Trophoblast cell (in vitro differentiated cells and primary cell): ENCODE results near the gene C17orf113.

ENCODE experiments used
- DNase-seq, 2 donors: peaks; one replicate each; pipeline ENCODE4 v3.0.0-alpha.2; 2016
- H2AFZ ChIP-seq: 2 replicates; pipeline ENCODE4 v1.6.1; 2013; ENCODE audit warnings: low read length, moderate library complexity, mild to moderate bottlenecking; ENCODE audit not compliant: insufficient read depth, poor library complexity
- H2AK5ac ChIP-seq: 2 replicates; pipeline ENCODE4 v1.6.1; 2013; ENCODE audit warnings: mild to moderate bottlenecking, low read length
- H2BK120ac ChIP-seq: 2 replicates; pipeline ENCODE4 v1.6.1; 2013; ENCODE audit warnings: low read length, mild to moderate bottlenecking, moderate library complexity; ENCODE audit not compliant: insufficient read depth, poor library complexity
- H2BK12ac ChIP-seq: 2 replicates; pipeline ENCODE4 v1.6.1; 2013; ENCODE audit warnings: mild to moderate bottlenecking, low read length, moderate library complexity
- H2BK5ac ChIP-seq: 2 replicates; pipeline ENCODE4 v1.6.1; 2013; ENCODE audit warnings: low read length, low read depth, moderate library complexity, mild to moderate bottlenecking; ENCODE audit not compliant: poor library complexity
- H3K14ac ChIP-seq: 2 replicates; pipeline ENCODE4 v1.6.1; 2013; ENCODE audit warnings: mild to moderate bottlenecking, low read length
- H3K18ac ChIP-seq: 2 replicates; pipeline ENCODE4 v1.6.1; 2013; ENCODE audit warnings: mild to moderate bottlenecking, low read length
- H3K23ac ChIP-seq: 2 replicates; pipeline ENCODE4 v1.6.1; 2013; ENCODE audit warnings: low read length
- H3K27ac ChIP-seq: 2 replicates; pipeline ENCODE4 v1.5.1; 2013; ENCODE audit warnings: low read depth, mild to moderate bottlenecking, inconsistent platforms, low read length, moderate library complexity
- H3K27me3 ChIP-seq: 2 replicates; pipeline ENCODE4 v1.6.1; 2013; ENCODE audit warnings: inconsistent platforms, mild to moderate bottlenecking, low read length, moderate library complexity; ENCODE audit not compliant: insufficient read depth
- H3K36me3 ChIP-seq, 2 experiments: 1 replicate in 1 of 2; 2 replicates in 1 of 2; pipeline ENCODE4 v1.6.1; 2013; ENCODE audit warnings: low read length in 2 of 2, mild to moderate bottlenecking in 2 of 2, moderate library complexity in 1 of 2; ENCODE audit not compliant: insufficient read depth in 2 of 2, control insufficient read depth in 1 of 2
- H3K4ac ChIP-seq: 2 replicates; pipeline ENCODE4 v1.6.1; 2013; ENCODE audit warnings: low read depth, mild to moderate bottlenecking, low read length, moderate library complexity
- H3K4me1 ChIP-seq, 2 experiments: 1 replicate in 1 of 2; 2 replicates in 1 of 2; pipeline ENCODE4 v1.6.1; 2013; ENCODE audit warnings: low read length in 2 of 2, mild to moderate bottlenecking in 2 of 2, moderate library complexity in 1 of 2; ENCODE audit not compliant: insufficient read depth in 2 of 2, control insufficient read depth in 1 of 2
- H3K4me2 ChIP-seq: 2 replicates; pipeline ENCODE4 v1.6.1; 2013; ENCODE audit warnings: inconsistent platforms, mild to moderate bottlenecking, low read length, moderate library complexity
- H3K4me3 ChIP-seq: 2 replicates; pipeline ENCODE4 v1.5.1; 2013; ENCODE audit warnings: mild to moderate bottlenecking, low read depth, low read length, inconsistent platforms
- H3K79me1 ChIP-seq: one replicate; pipeline ENCODE4 v1.6.1; 2013; ENCODE audit warnings: low read length
- H3K79me2 ChIP-seq: 2 replicates; pipeline ENCODE4 v1.6.1; 2013; ENCODE audit warnings: low read length, mild to moderate bottlenecking; ENCODE audit not compliant: control insufficient read depth, insufficient read depth, poor library complexity
- H3K9ac ChIP-seq: 2 replicates; pipeline ENCODE4 v1.6.1; 2013; ENCODE audit warnings: mild to moderate bottlenecking, low read length
- H3K9me3 ChIP-seq: 2 replicates; pipeline ENCODE4 v1.6.1; 2013; ENCODE audit warnings: low read depth, mild to moderate bottlenecking, control low read depth, inconsistent platforms, low read length; ENCODE audit not compliant: insufficient read depth
- H4K12ac ChIP-seq: 2 replicates; pipeline ENCODE4 v1.6.1; 2013; ENCODE audit warnings: low read depth, mild to moderate bottlenecking, low read length, moderate library complexity
- H4K8ac ChIP-seq: 2 replicates; pipeline ENCODE4 v1.6.1; 2013; ENCODE audit warnings: low read depth, mild to moderate bottlenecking, low read length, moderate library complexity
- H4K91ac ChIP-seq: one replicate; pipeline ENCODE4 v1.6.1; 2013; ENCODE audit warnings: low read depth, mild to moderate bottlenecking, low read length, moderate library complexity
- WGBS: extraction: QIAGEN DNeasy Blood & Tissue Kit; methylation state at CpG from one replicate; pipeline ENCODE4 v1.1.7; 2013; ENCODE audit warnings: missing lambda C conversion rate; ENCODE audit not compliant: insufficient read length, insufficient coverage; ENCODE audit errors: extremely low coverage; 5-methylcytosine and 5-hydroxymethylcytosine counted together

Gene C17orf113

DNA sequence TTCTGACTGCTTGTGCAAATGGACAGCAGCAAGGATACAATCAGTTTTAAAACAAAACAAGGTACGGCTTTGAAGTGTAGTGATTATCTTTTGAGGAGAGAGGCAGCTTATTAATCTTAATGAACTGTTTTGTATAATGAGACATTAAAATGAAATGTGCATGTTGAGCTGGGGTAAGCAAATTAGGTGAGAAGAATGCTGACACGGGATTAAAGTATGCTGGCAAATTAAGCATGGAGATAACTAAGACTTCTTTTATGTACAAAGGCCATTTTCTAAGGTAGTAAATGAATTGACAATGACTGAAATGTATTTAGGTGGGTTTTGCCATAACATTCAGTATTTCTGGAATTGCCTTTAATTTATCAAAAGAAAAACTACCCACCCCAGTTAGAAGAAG, 51.9 kb downstream of the C17orf113 start:
- H3K9me3 ChIP-seq, result no peaks in the 10 kb centered on the region
- H2BK5ac ChIP-seq, result no peak overlapping the region
- H3K4me2 ChIP-seq, result no peak overlapping the region
- no peaks in the 10 kb centered on the region for H3K79me2 ChIP-seq
- no peak overlapping the region for H3K14ac ChIP-seq
- H3K27ac ChIP-seq, result no peak overlapping the region
- H2AK5ac ChIP-seq, result no peak overlapping the region
- no peaks in the 10 kb centered on the region for H3K27me3 ChIP-seq
- H3K4ac ChIP-seq, result no peak overlapping the region
- H3K4me1 ChIP-seq, result no peaks in the 10 kb centered on the region
- H3K79me1 ChIP-seq, result no peaks in the 10 kb centered on the region
- H3K4me3 ChIP-seq, result no peak overlapping the region
- H3K23ac ChIP-seq, result no peak overlapping the region
- peaks cover 46 to 56% of the 10 kb centered on the region in 2 experiments for H3K36me3 ChIP-seq
- no peak for DNase-seq
- no peak overlapping the region for H4K8ac ChIP-seq
- no peak overlapping the region for H4K91ac ChIP-seq
- H4K12ac ChIP-seq, result no peak overlapping the region
- H2BK12ac ChIP-seq, result no peak overlapping the region
- no CpG with 5 or more reads among the region's 2 CpGs for WGBS
- H2AFZ ChIP-seq, result no peak overlapping the region
- H3K9ac ChIP-seq, result no peak overlapping the region
- H3K18ac ChIP-seq, result no peak overlapping the region
- no peak overlapping the region for H2BK120ac ChIP-seq

DNA sequence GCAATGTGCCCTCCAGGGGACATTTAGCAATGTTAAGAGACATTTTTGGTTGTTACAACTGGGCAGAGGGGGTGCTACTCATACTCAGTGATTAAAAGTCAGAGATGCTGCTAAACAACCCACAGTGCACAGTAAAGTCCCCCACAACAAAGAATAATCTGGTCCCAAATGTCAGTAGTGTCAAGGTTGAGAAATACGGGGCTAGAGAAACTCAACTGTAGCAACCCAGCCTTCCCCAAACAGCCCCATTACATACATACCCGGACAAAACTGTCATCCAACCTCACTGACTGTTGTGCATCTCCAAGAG, 53.6 kb downstream of the C17orf113 start:
- Histone ChIP-seq H4K91ac (no peak overlapping the region), H3K9ac (no peak overlapping the region), H2AK5ac (no peak overlapping the region), H2AFZ (no peak overlapping the region), H3K79me1 (no peaks in the 10 kb centered on the region), H2BK12ac (no peak overlapping the region), H4K12ac (no peak overlapping the region), H3K4me1 (no peaks in the 10 kb centered on the region), H3K4me3 (no peak overlapping the region), H2BK120ac (no peak overlapping the region), H3K4ac (no peak overlapping the region), H3K14ac (no peak overlapping the region), H4K8ac (no peak overlapping the region), H3K79me2 (no peaks in the 10 kb centered on the region), H3K23ac (no peak overlapping the region), H3K4me2 (no peak overlapping the region), H3K36me3 (peaks cover 48 to 57% of the 10 kb centered on the region in 2 experiments), H3K27ac (no peak overlapping the region), H3K18ac (no peak overlapping the region), H3K27me3 (no peaks in the 10 kb centered on the region), H3K9me3 (no peaks in the 10 kb centered on the region), H2BK5ac (no peak overlapping the region)
- no peak for DNase-seq
- no CpG with 5 or more reads among the region's 2 CpGs for WGBS

DNA sequence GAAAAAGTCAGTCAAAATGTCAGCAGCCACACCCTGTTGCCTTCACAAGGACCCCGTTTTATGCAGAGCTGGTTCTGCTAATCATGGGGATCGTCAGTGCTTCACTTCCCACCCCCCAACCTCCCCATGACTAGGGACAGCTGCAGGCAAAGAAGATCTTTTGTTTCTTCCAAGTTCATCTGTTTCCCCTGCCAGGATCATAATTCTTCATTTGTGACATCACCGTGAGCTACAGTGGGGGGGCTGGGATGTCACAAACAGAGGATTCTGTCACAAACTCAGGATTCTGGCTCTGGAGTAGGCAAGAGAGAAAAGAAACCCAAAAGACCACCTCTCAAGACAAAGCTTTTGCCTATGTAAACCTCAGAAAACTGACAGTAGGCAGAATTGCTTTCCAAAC, 57.8 kb downstream of the C17orf113 start:
- H3K27me3 ChIP-seq, result no peaks in the 10 kb centered on the region
- no peak overlapping the region for H3K14ac ChIP-seq
- no peak overlapping the region for H2BK120ac ChIP-seq
- H4K91ac ChIP-seq, result no peak overlapping the region
- WGBS, result no CpG with 5 or more reads among the region's 3 CpGs
- no peak for DNase-seq
- peaks cover 40 to 66% of the 10 kb centered on the region in 2 experiments for H3K36me3 ChIP-seq
- no peak overlapping the region for H3K4me2 ChIP-seq
- H3K79me2 ChIP-seq, result no peaks in the 10 kb centered on the region
- H4K8ac ChIP-seq, result no peak overlapping the region
- no peak overlapping the region for H2AK5ac ChIP-seq
- no peak overlapping the region for H3K4ac ChIP-seq
- no peaks in the 10 kb centered on the region for H3K9me3 ChIP-seq
- H2BK5ac ChIP-seq, result no peak overlapping the region
- H2BK12ac ChIP-seq, result no peak overlapping the region
- H3K79me1 ChIP-seq, result no peaks in the 10 kb centered on the region
- no peak overlapping the region for H3K23ac ChIP-seq
- no peak overlapping the region for H3K27ac ChIP-seq
- no peak overlapping the region for H4K12ac ChIP-seq
- no peak overlapping the region for H3K9ac ChIP-seq
- no peaks in the 10 kb centered on the region for H3K4me1 ChIP-seq
- H2AFZ ChIP-seq, result no peak overlapping the region
- H3K18ac ChIP-seq, result no peak overlapping the region
- no peak overlapping the region for H3K4me3 ChIP-seq

DNA sequence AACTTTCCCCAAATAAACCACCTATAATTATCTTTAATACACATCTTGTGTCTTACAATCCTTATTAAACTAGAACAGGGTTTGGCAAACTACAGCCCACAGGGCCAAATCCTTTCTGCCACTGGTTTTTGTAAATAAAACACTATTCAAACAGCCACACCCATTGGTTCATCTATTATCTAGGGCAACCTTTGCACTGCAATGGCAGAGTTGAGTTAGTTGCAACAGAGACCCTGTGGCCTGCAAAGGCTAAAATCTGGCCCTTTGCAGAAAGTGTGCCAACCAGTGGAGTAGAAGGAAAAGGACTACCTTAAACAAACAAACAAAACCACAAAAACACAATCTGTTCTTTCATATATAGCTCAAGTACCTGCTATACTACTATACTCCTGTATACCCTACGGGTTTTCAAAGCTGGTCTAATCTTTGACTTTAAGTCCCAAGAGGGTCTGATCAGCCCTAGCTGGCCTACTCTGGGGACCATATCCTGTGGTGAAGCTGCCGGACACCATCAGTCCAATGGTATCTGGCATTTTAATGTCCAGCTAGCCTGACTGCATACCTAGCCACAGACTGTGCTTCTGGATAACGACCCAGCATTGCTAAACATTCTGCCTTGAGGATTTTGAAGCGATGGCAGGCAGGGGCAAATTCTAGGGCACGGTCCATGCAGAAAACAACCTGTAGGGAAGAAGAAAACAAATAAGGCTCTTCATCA, 60.5 kb downstream of the C17orf113 start:
- no peak overlapping the region for H3K27ac ChIP-seq
- H2BK120ac ChIP-seq, result no peak overlapping the region
- H2BK12ac ChIP-seq, result no peak overlapping the region
- H3K4ac ChIP-seq, result no peak overlapping the region
- H3K4me1 ChIP-seq, result no peaks in the 10 kb centered on the region
- no peak overlapping the region for H3K14ac ChIP-seq
- no peak overlapping the region for H4K91ac ChIP-seq
- no peak overlapping the region for H2BK5ac ChIP-seq
- H3K23ac ChIP-seq, result no peak overlapping the region
- WGBS, result no CpG with 5 or more reads among the region's 5 CpGs
- peak; percentile 52 to 80 for DNase-seq
- H2AK5ac ChIP-seq, result no peak overlapping the region
- H3K9ac ChIP-seq, result no peak overlapping the region
- no peaks in the 10 kb centered on the region for H3K27me3 ChIP-seq
- H3K79me2 ChIP-seq, result no peaks in the 10 kb centered on the region
- H3K9me3 ChIP-seq, result no peaks in the 10 kb centered on the region
- no peak overlapping the region for H2AFZ ChIP-seq
- no peak overlapping the region for H4K12ac ChIP-seq
- no peak overlapping the region for H3K4me2 ChIP-seq
- H3K4me3 ChIP-seq, result no peak overlapping the region
- no peak overlapping the region for H4K8ac ChIP-seq
- no peaks in the 10 kb centered on the region for H3K79me1 ChIP-seq
- H3K18ac ChIP-seq, result no peak overlapping the region
- peaks cover 34 to 58% of the 10 kb centered on the region in 2 experiments for H3K36me3 ChIP-seq
